DMS153 treated with DMSO at 0.1 percent for 48 hours (cell line): ENCODE results near the gene PROK2.

Experiments used
- DNase-seq: peaks from one replicate; lab custom pipeline; 2025; ENCODE audit not compliant: unreplicated experiment; lab: John Stamatoyannopoulos, UW

PROK2 gene

DNA sequence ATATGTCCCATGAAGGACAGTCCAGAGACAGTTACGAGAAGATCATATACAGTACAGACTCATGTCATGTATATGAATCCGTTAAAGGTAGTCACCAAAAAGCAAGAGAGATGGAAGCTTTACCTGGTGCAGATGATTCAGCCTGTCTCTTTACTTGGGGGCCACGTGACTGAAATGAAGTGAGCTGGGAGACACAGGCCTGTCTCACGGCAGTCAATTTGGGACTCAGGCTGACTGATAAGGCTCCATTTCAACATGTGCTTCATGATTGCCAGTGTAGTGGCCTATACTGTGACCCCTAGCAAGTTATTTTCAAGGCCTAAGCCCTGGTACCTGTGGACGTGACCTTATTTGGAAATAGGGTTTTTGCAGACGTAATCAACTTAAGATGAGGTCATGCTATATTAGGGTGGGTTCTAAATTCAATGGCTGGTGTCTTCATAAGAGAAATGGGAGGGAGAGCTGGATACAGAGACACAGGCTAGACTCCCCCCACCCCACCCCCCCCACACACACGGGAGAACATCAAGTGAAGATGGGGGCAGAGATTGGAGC lies 3.0 kb upstream of the PROK2 start:
- no peak for DNase-seq

GRCh38 chr3:71786551-71786950 lies 1.6 kb upstream of the PROK2 start:
- DNase-seq, result no peak

DNA sequence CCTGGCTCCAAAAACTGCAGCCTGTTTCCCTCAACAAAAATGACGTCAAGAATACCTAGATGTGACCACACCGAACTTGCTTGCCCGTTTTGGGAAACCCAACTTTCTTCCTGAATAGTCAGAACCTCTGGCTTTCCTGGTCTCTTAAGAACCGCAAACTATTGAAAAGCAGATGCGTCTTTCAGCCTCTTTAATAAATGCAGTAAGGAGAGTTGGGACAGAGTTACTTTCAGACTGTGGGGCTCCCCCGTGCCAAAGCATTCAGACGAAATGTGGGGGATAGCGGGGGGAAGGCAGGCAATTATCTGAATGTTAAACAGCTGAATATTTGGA lies 1.2 kb upstream of the PROK2 start:
- no peak for DNase-seq

GRCh38 chr3:71785532-71786216 lies 726 bp upstream of the PROK2 start:
- DNase-seq, result no peak

GRCh38 chr3:71784201-71784913 lies 591 bp downstream of the PROK2 start:
- no peak for DNase-seq

DNA sequence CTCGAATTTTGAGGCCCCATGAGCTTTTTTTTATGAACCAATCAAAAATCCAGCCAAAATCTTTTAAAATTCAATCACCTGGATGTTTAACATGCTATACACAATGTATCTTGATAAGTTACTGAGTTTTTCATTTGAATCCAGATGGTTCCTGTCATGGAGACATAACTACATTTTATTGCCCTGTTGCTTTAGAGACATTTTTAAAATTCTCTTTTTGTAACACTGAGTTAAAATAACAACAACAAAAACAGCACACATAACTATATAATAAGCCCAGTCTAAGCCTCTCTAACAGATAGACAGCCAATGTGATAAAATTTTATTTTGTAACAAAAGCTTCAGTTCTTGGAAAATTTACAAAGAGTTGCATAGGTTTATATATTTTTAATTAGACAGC lies 1.8 kb downstream of the PROK2 start:
- DNase-seq, result no peak

- no peak for DNase-seq
Measured at GRCh38 chr3:71780430-71780829, 4.5 kb downstream of the PROK2 start.

GRCh38 chr3:71779674-71780377 lies 5.1 kb downstream of the PROK2 start:
- no peak for DNase-seq

GRCh38 chr3:71778353-71778752 lies 6.6 kb downstream of the PROK2 start:
- no peak for DNase-seq

GRCh38 chr3:71776538-71776937 lies 8.4 kb downstream of the PROK2 start:
- no peak for DNase-seq

- no peak for DNase-seq
Measured at GRCh38 chr3:71771884-71772283, 13.1 kb downstream of the PROK2 start.

GRCh38 chr3:71771126-71771525 lies 13.8 kb downstream of the PROK2 start:
- DNase-seq, result no peak

GRCh38 chr3:71763426-71763825 lies 21.5 kb downstream of the PROK2 start:
- no peak for DNase-seq

- no peak for DNase-seq
Measured at GRCh38 chr3:71760140-71760539, 24.8 kb downstream of the PROK2 start.

DNA sequence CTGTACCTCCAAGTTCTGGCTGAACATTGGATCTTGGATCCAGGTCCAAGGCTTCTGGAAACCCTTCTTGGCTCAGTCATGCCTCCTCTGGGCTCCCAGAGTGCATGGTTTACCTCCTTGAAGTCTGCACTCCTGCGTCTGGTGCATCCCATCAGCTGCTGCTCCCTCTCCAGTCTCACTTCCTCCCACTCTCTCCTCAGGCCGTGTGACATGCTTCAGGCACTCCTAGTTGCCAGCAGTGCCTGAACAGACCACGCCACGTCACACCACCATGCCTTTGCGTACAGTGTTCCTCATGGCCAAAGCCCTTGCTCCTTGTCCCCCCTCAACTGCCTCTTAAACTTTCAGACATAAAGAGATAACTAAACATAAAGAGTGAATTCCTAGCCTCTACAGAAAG lies 25.5 kb downstream of the PROK2 start:
- no peak for DNase-seq

GRCh38 chr3:71758091-71758490 lies 26.9 kb downstream of the PROK2 start:
- DNase-seq, result no peak

DNA sequence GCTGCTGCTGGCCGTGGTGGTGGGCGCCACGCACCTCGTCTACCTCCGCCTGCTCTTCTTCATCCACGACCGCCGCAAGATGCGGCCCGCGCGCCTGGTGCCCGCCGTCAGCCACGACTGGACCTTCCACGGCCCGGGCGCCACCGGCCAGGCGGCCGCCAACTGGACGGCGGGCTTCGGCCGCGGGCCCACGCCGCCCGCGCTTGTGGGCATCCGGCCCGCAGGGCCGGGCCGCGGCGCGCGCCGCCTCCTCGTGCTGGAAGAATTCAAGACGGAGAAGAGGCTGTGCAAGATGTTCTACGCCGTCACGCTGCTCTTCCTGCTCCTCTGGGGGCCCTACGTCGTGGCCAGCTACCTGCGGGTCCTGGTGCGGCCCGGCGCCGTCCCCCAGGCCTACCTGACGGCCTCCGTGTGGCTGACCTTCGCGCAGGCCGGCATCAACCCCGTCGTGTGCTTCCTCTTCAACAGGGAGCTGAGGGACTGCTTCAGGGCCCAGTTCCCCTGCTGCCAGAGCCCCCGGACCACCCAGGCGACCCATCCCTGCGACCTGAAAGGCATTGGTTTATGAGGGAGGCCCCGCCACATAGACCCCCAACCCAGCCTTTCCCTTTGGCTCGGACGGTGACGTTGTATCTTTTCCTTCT lies 30.2 kb downstream of the PROK2 start:
- DNase-seq, result no peak

DNA sequence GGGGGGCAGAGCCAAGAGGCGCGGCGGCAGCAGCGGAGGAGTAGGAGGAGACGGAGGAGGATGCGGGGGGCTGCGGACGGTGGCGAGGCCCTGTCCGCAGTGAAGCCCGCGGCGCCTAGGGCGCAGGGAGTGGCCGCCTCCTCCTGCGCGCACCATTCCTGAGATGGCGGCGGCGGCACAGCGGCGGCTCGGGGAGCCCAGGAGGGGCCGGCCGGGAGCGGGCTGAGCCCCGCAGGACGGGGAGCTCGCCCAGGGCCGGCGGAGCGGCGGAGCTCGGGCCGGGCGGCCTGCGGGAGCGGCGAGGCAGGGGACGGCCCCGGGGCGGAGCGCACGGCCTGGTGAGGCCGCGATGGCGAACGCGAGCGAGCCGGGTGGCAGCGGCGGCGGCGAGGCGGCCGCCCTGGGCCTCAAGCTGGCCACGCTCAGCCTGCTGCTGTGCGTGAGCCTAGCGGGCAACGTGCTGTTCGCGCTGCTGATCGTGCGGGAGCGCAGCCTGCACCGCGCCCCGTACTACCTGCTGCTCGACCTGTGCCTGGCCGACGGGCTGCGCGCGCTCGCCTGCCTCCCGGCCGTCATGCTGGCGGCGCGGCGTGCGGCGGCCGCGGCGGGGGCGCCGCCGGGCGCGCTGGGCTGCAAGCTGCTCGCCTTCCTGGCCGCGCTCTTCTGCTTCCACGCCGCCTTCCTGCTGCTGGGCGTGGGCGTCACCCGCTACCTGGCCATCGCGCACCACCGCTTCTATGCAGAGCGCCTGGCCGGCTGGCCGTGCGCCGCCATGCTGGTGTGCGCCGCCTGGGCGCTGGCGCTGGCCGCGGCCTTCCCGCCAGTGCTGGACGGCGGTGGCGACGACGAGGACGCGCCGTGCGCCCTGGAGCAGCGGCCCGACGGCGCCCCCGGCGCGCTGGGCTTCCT lies 31.0 kb downstream of the PROK2 start, which contains the start of gene GPR27:
Gene GPR27 (plus strand): TSS at position 155 of the 909 bp plus-strand sequence. CDS start 195 bp downstream, at position 350.
- DNase-seq, result no peak

GRCh38 chr3:71752831-71753700 lies 31.9 kb downstream of the PROK2 start:
- no peak for DNase-seq
